GM23338 (cell line): ENCODE measurements around the gene TOM1. TPM values are rescaled to one million over a fixed set of nuclear protein-coding genes. Genes with fewer than 3 reads are reported as not detected.

Experiments
- ATAC-seq: fragments of 200-7000 bp; cut with Tn5 transposase; 3 replicates; pipeline ENCODE4 v1.9.1; 2020
- DNase-seq: peaks from one replicate; pipeline ENCODE4 v3.0.0-alpha.2; 2015; ENCODE audit warnings: low spot score
- H2AFZ ChIP-seq: fragments of 200-600 bp; sonication (generic); 2 replicates; pipeline ENCODE4 v1.8.0; 2016; ENCODE audit warnings: antibody characterized with exemption, mild to moderate bottlenecking, moderate library complexity
- H3F3A ChIP-seq: fragments of 200-600 bp; sonication (generic); replicated peaks from 2 replicates; pipeline ENCODE4 v1.8.0; 2017; ENCODE audit warnings: antibody characterized with exemption, mixed run types, low read depth
- H3K27ac ChIP-seq: fragments of 200-600 bp; sonication (generic); 2 replicates; pipeline ENCODE4 v1.6.1; 2016; ENCODE audit warnings: low read depth
- H3K27me3 ChIP-seq: fragments of 200-600 bp; sonication (generic); 2 replicates; pipeline ENCODE4 v1.8.0; 2016; ENCODE audit warnings: mild to moderate bottlenecking, mixed run types, moderate library complexity; ENCODE audit not compliant: insufficient read depth
- H3K36me3 ChIP-seq: fragments of 200-600 bp; sonication (generic); 2 replicates; pipeline ENCODE4 v1.8.0; 2016; ENCODE audit warnings: mild to moderate bottlenecking; ENCODE audit not compliant: insufficient read depth
- H3K4me1 ChIP-seq: fragments of 200-600 bp; sonication (generic); 2 replicates; pipeline ENCODE4 v1.8.0; 2016; ENCODE audit warnings: mild to moderate bottlenecking, moderate library complexity; ENCODE audit not compliant: insufficient read depth
- H3K4me2 ChIP-seq: fragments of 200-600 bp; sonication (generic); 2 replicates; pipeline ENCODE4 v1.7.1; 2017; ENCODE audit warnings: mixed run types
- H3K4me3 ChIP-seq: fragments of 200-600 bp; sonication (generic); 2 replicates; pipeline ENCODE4 v1.6.1; 2016; ENCODE audit warnings: mixed run types
- H3K79me2 ChIP-seq: fragments of 200-600 bp; sonication (generic); replicated peaks from 2 replicates; pipeline ENCODE4 v1.8.0; 2017; ENCODE audit warnings: mild to moderate bottlenecking; ENCODE audit not compliant: insufficient read depth
- H3K9me2 ChIP-seq: fragments of 200-600 bp; sonication (generic); 2 replicates; pipeline ENCODE4 v1.8.0; 2017; ENCODE audit not compliant: insufficient read depth
- H4K20me1 ChIP-seq: fragments of 200-600 bp; sonication (generic); replicated peaks from 2 replicates; pipeline ENCODE4 v1.8.0; 2017; ENCODE audit warnings: mild to moderate bottlenecking; ENCODE audit not compliant: insufficient read depth
- H3K27ac Mint-ChIP-seq: 2 replicates; pipeline ENCODE4 v1.8.0; 2020; ENCODE audit warnings: inconsistent platforms, mild to moderate bottlenecking, moderate library complexity, mixed read lengths
- H3K27me3 Mint-ChIP-seq: 3 replicates; pipeline ENCODE4 v1.8.0; 2022; ENCODE audit warnings: low read depth, mild to moderate bottlenecking, moderate library complexity, mixed read lengths, inconsistent platforms; ENCODE audit not compliant: insufficient read depth, poor library complexity
- H3K36me3 Mint-ChIP-seq: 3 replicates; pipeline ENCODE4 v1.8.0; 2021; ENCODE audit warnings: low read depth, mild to moderate bottlenecking, inconsistent platforms, moderate library complexity, mixed read lengths
- H3K4me1 Mint-ChIP-seq: 3 replicates; pipeline ENCODE4 v1.8.0; 2020; ENCODE audit warnings: mild to moderate bottlenecking, inconsistent platforms, mixed read lengths
- H3K4me3 Mint-ChIP-seq: 3 replicates; pipeline ENCODE4 v1.8.0; 2021; ENCODE audit warnings: moderate library complexity, mild to moderate bottlenecking, inconsistent platforms, mixed read lengths
- H3K9me3 Mint-ChIP-seq: 3 replicates; pipeline ENCODE4 v1.8.0; 2020; ENCODE audit warnings: moderate library complexity, mild to moderate bottlenecking, inconsistent platforms, mixed read lengths
- CREB1 ChIP-seq: fragments of 250-450 bp; sonication (Bioruptor Pico); IDR thresholded peaks from 2 replicates; pipeline ENCODE4 v1.5.0; 2020; ENCODE audit warnings: low read depth, mild to moderate bottlenecking, moderate library complexity
- CTCF ChIP-seq, 2 experiments: fragments of 200-600 bp in 1 of 2; sonication (generic) in 1 of 2; conservative IDR thresholded peaks; 2 replicates each; pipeline versions ENCODE4 v1.5.1 to v1.6.1; 2016 to 2017; ENCODE audit warnings: antibody characterized with exemption in 2 of 2, low read depth in 2 of 2, mild to moderate bottlenecking in 2 of 2, moderate library complexity in 1 of 2
- EZH2phosphoT487 ChIP-seq: fragments of 200-600 bp; sonication (generic); IDR thresholded peaks from one replicate; pipeline ENCODE4 v1.8.1; 2018; ENCODE audit warnings: antibody characterized with exemption; ENCODE audit not compliant: unreplicated experiment
- JUNB ChIP-seq: IDR thresholded peaks from one replicate; pipeline ENCODE4 v1.6.1; 2016; ENCODE audit warnings: antibody characterized with exemption; ENCODE audit not compliant: unreplicated experiment
- NANOG ChIP-seq: IDR thresholded peaks from 2 replicates; pipeline ENCODE4 v1.6.1; 2016; ENCODE audit warnings: antibody characterized with exemption, borderline replicate concordance
- POLR2AphosphoS5 ChIP-seq: IDR thresholded peaks from 2 replicates; pipeline ENCODE4 v1.6.1; 2016; ENCODE audit warnings: antibody characterized with exemption, low read depth
- STAT1 ChIP-seq: IDR thresholded peaks from one replicate; pipeline ENCODE4 v1.6.1; 2016; ENCODE audit warnings: antibody characterized with exemption; ENCODE audit not compliant: unreplicated experiment
- ZNF114 ChIP-seq: fragments of 250-450 bp; sonication (Bioruptor Pico); IDR thresholded peaks from 2 replicates; pipeline ENCODE4 v1.5.0; 2020; ENCODE audit warnings: mild to moderate bottlenecking, moderate library complexity
- ZNF331 ChIP-seq: fragments of 250-450 bp; sonication (Bioruptor Pico); IDR thresholded peaks from 2 replicates; pipeline ENCODE4 v1.5.0; 2020; ENCODE audit warnings: low read depth, mild to moderate bottlenecking, moderate library complexity
- polyA plus RNA-seq: library from polyadenylated mRNA; unstranded; fragments of >200 nt; fragmentation: Nextera tagmentation; extraction: Ambion mirVana; gene quantifications from 2 replicates; pipeline ENCODE4 v1.2.1, GENCODE V29; 2016
- total RNA-seq: library from RNA; depleted of rRNA; stranded (reverse); fragments of >200 nt; shearing (Covaris generic); gene quantifications from 2 replicates; pipeline ENCODE4 v1.2.3, GENCODE V29; 2014
- TF ChIP-seq, protein P1 (sequence below): fragments of 250-450 bp; sonication (Bioruptor Pico); IDR thresholded peaks from 2 replicates; pipeline ENCODE4 v1.5.0; 2020; ENCODE audit warnings: mild to moderate bottlenecking, moderate library complexity

Gene TOM1
- total and polyA plus RNA-seq, 2 experiments from 2014 or later: 10.9 to 17.8 TPM

GRCh38 chr22:35305525-35306070 lies 5.9 kb downstream of the TOM1 start:
- Histone ChIP-seq H2AFZ (no peak overlapping the region), H4K20me1 (no peaks in the 10 kb centered on the region; the same call in 1 of the 2 replicates), H3F3A (peaks cover 2% of the 10 kb centered on the region; the same call in 1 of the 2 replicates), H3K4me2 (no peak overlapping the region), H3K4me3 (no peak overlapping the region), H3K4me1 (peaks cover 4% of the 10 kb centered on the region; the same call in 1 of the 2 replicates), H3K27ac (no peak overlapping the region), H3K9me2 (no peaks in the 10 kb centered on the region), H3K27me3 (no peaks in the 10 kb centered on the region), H3K36me3 (no peaks in the 10 kb centered on the region), H3K79me2 (peaks cover 3% of the 10 kb centered on the region)
- H3K27ac Mint-ChIP-seq: no peak overlapping the region
- H3K9me3 Mint-ChIP-seq: no peaks in the 10 kb centered on the region; the same call in 2 of the 3 replicates
- H3K4me1 Mint-ChIP-seq: peaks cover 17% of the 10 kb centered on the region
- TF ChIP-seq EZH2phosphoT487 (no peak), ZNF331 (CRISPR knock-in tag) (no peak), NANOG (no peak), ZNF114 (CRISPR knock-in tag) (no peak), POLR2AphosphoS5 (no peak), STAT1 (no peak), CREB1 (CRISPR knock-in tag) (no peak), JUNB (no peak), CTCF (conservative IDR thresholded peaks at IDR 0.05; ENCODE audit: low read depth in 2 of 2) (no peak)
- TF ChIP-seq, protein P1, sequence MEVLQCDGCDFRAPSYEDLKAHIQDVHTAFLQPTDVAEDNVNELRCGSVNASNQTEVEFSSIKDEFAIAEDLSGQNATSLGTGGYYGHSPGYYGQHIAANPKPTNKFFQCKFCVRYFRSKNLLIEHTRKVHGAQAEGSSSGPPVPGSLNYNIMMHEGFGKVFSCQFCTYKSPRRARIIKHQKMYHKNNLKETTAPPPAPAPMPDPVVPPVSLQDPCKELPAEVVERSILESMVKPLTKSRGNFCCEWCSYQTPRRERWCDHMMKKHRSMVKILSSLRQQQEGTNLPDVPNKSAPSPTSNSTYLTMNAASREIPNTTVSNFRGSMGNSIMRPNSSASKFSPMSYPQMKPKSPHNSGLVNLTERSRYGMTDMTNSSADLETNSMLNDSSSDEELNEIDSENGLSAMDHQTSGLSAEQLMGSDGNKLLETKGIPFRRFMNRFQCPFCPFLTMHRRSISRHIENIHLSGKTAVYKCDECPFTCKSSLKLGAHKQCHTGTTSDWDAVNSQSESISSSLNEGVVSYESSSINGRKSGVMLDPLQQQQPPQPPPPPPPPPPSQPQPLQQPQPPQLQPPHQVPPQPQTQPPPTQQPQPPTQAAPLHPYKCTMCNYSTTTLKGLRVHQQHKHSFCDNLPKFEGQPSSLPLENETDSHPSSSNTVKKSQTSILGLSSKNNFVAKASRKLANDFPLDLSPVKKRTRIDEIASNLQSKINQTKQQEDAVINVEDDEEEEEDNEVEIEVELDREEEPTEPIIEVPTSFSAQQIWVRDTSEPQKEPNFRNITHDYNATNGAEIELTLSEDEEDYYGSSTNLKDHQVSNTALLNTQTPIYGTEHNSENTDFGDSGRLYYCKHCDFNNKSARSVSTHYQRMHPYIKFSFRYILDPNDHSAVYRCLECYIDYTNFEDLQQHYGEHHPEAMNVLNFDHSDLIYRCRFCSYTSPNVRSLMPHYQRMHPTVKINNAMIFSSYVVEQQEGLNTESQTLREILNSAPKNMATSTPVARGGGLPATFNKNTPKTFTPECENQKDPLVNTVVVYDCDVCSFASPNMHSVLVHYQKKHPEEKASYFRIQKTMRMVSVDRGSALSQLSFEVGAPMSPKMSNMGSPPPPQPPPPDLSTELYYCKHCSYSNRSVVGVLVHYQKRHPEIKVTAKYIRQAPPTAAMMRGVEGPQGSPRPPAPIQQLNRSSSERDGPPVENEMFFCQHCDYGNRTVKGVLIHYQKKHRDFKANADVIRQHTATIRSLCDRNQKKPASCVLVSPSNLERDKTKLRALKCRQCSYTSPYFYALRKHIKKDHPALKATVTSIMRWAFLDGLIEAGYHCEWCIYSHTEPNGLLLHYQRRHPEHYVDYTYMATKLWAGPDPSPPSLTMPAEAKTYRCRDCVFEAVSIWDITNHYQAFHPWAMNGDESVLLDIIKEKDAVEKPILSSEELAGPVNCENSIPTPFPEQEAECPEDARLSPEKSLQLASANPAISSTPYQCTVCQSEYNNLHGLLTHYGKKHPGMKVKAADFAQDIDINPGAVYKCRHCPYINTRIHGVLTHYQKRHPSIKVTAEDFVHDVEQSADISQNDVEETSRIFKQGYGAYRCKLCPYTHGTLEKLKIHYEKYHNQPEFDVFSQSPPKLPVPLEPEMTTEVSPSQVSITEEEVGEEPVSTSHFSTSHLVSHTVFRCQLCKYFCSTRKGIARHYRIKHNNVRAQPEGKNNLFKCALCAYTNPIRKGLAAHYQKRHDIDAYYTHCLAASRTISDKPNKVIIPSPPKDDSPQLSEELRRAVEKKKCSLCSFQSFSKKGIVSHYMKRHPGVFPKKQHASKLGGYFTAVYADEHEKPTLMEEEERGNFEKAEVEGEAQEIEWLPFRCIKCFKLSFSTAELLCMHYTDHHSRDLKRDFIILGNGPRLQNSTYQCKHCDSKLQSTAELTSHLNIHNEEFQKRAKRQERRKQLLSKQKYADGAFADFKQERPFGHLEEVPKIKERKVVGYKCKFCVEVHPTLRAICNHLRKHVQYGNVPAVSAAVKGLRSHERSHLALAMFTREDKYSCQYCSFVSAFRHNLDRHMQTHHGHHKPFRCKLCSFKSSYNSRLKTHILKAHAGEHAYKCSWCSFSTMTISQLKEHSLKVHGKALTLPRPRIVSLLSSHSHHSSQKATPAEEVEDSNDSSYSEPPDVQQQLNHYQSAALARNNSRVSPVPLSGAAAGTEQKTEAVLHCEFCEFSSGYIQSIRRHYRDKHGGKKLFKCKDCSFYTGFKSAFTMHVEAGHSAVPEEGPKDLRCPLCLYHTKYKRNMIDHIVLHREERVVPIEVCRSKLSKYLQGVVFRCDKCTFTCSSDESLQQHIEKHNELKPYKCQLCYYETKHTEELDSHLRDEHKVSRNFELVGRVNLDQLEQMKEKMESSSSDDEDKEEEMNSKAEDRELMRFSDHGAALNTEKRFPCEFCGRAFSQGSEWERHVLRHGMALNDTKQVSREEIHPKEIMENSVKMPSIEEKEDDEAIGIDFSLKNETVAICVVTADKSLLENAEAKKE (CRISPR knock-in tag): no peak
- DNase-seq (no peak), ATAC-seq (no peak)
- no peak overlapping the region for H3K4me3 Mint-ChIP-seq
- no peaks in the 10 kb centered on the region for H3K36me3 Mint-ChIP-seq
- peaks cover 15% of the 10 kb centered on the region for H3K27me3 Mint-ChIP-seq
